OCI-LY7 (cell line): Measurements from ENCODE around the gene FMNL3.

Source experiments
- CTCF ChIP-seq: fragments of 200-600 bp; sonication (generic); conservative IDR thresholded peaks from 2 replicates; pipeline ENCODE4 v1.5.1; 2014; ENCODE audit warnings: mild to moderate bottlenecking, antibody characterized with exemption, low read length, moderate library complexity, mixed read lengths
- EZH2phosphoT487 ChIP-seq: fragments of 200-600 bp; sonication (generic); IDR thresholded peaks from 2 replicates; pipeline ENCODE4 v1.6.1; 2018; ENCODE audit warnings: low read depth, borderline replicate concordance, mild to moderate bottlenecking, mixed run types, antibody characterized with exemption, low read length, moderate library complexity, mixed read lengths

- TF ChIP-seq EZH2phosphoT487 = no peak
- TF ChIP-seq CTCF = no peak
These were observed 51.5 kb downstream of the FMNL3 start for GRCh38 chr12:49655595-49656236.
